Transverse colon (tissue), 3 donors: ENCODE results near the gene PLCL2.

Source experiments
- POLR2A ChIP-seq: fragments of 450-650 bp; IDR thresholded peaks from one replicate; pipeline ENCODE4 v1.6.1; 2016; ENCODE audit warnings: antibody characterized with exemption, mild to moderate bottlenecking, moderate library complexity
- POLR2AphosphoS5 ChIP-seq, 3 donors: sonication (generic); formaldehyde crosslinking; IDR thresholded peaks; one replicate each; pipeline ENCODE4 v1.6.1; 2016; ENCODE audit warnings: antibody characterized with exemption in 3 of 3

- TF ChIP-seq POLR2A = no peak
- TF ChIP-seq POLR2AphosphoS5 (IDR thresholded peaks at IDR 0.05) = no peak
Measured at GRCh38 chr3:17069754-17070153, 185.0 kb downstream of the PLCL2 start.
